Adipocyte (in vitro differentiated cells): Measurements from ENCODE around the gene C6orf136.
A peak's percentile ranks its signal among the peaks of the same experiment; 100 is the strongest.
"Not testable (repeated sequence)": the region's sequence is repeated elsewhere in the genome, so short reads cannot be mapped to it uniquely, and the experiment has no call there.

Source experiments
- DNase-seq: peaks from one replicate; pipeline ENCODE4 v3.0.0-alpha.2; 2015; ENCODE audit warnings: low read depth
- H3K27me3 ChIP-seq: replicated peaks from 2 replicates; pipeline ENCODE4 v1.7.0; 2013; ENCODE audit warnings: mild to moderate bottlenecking, low read length, moderate library complexity; ENCODE audit not compliant: control insufficient read depth, insufficient read depth
- H3K36me3 ChIP-seq: 2 replicates; pipeline ENCODE4 v1.7.0; 2013; ENCODE audit warnings: low read length, mild to moderate bottlenecking, moderate library complexity; ENCODE audit not compliant: control insufficient read depth, insufficient read depth, severe bottlenecking
- H3K4me1 ChIP-seq: 2 replicates; pipeline ENCODE4 v1.7.0; 2013; ENCODE audit warnings: mild to moderate bottlenecking, low read length, moderate library complexity; ENCODE audit not compliant: control insufficient read depth, insufficient read depth
- H3K4me3 ChIP-seq: 2 replicates; pipeline ENCODE4 v1.7.0; 2013; ENCODE audit warnings: mild to moderate bottlenecking, low read length, moderate library complexity
- H3K9ac ChIP-seq: 2 replicates; pipeline ENCODE4 v1.7.0; 2013; ENCODE audit warnings: mild to moderate bottlenecking, low read length, moderate library complexity
- H3K9me3 ChIP-seq: 2 replicates; pipeline ENCODE4 v1.7.0; 2013; ENCODE audit warnings: mild to moderate bottlenecking, low read length, moderate library complexity; ENCODE audit not compliant: control insufficient read depth

Gene C6orf136

DNA sequence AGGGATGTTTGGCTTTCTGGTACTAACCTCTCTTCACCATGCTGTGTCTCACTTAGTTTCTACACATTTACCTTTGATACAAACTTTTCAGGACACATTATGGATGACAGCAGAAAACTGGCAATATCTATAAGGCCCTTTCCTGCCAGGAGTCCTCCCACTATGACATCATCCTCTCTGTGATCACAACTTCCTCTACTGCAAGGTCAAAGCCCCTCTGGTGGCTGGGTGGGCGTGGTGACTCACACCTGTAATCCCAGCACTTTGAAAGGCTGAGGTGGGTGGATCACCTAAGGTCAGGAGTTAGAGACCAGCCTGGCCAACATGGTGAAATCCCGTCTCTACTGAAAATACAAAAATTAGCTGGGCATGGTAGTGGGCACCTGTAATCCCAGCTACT lies 19.4 kb downstream of the C6orf136 start:
- DNase-seq, H3K27me3 ChIP-seq, H3K9me3 ChIP-seq, H3K4me3 ChIP-seq, H3K9ac ChIP-seq, H3K4me1 ChIP-seq: not testable (repeated sequence)
- H3K36me3 ChIP-seq, result peaks cover 76% of the 10 kb centered on the region

DNA sequence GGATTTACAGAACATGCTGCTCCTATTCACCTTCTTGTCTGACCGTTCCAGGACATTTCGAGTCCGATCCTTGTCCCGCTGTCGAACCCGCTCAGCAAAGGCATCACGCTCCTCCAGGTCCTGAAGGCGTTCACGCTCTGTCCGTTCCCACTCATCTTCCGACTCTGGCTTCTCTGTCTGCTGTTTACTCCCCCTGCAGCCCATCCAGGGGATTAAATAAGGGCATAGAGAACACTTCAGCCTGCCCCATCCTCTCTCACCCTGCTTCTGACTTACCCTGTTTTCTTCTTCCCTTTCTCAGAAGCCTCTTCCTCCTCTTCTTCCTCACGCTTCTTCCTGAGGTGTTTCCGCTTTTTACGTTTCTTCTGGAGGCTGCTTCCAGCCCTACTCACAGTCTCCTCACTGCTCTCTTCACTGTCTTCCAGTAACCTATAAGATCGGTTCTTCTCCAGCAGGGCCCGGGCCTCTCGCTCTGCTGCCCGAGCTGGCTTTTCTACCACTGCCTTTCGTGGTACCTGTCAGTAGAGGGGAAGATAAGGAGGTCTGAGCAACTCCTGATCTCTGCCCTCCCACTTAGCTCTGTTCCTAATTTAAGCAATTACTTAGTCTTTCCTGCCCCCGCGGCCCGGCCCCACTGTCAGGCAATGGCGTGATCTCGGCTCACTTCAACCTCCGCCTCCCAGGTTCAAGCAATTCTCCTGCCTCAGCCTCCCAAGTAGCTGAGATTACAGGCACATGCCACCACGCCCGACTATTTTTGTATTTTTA lies 24.0 kb downstream of the C6orf136 start:
- Histone ChIP-seq H3K4me1 (peaks cover 9% of the 10 kb centered on the region), H3K27me3 (no peaks in the 10 kb centered on the region)

DNA sequence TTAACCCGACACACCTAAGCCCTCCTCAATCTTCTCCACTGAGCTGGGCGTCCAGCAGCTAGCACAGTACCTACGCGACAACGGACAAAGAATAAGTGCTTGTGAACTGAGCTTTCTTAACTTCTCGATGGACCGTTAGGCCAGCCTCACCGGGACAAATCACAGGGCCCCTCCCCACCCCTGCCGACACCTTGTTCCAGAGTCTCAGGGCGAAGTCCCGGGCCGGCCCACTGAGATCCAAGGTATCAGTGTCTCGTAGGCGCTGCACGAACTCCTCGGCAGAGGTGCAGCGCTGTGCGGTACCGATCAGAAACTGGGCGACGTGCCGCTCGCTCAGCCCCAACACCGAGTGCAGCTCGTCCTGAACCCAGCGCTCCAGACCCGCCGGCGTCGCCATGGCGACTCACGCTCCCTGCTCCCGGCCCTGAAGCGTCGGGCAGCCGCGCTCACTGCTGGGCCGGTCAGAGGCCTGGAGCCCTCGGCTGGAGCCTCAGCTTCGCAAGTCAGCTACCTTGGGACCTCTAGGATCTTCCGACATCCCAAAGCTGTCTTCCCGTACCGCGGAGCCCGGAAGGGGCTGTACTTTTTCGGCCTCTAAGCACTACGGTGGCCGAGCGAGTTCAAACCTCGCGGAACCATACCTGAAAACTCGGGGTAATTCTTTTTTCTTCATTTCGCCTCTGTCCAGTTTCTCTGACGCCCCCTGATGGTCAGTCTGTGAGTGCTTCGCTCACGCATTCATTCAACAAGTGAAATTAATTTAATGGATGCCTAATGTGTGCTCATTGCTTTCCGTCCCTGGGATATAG lies 25.7 kb downstream of the C6orf136 start, which contains the start of gene DHX16:
Gene DHX16 (minus strand): TSS at position 562 of the 809 bp plus-strand sequence. CDS start 165 bp downstream, at position 397.
- Histone ChIP-seq H3K27me3 (no peaks in the 10 kb centered on the region), H3K9me3 (no peaks in the 10 kb centered on the region), H3K9ac (peak within 1 kb of the TSS; percentile 97), H3K4me1 (peaks cover 17% of the 10 kb centered on the region), H3K36me3 (peaks cover 38% of the 10 kb centered on the region), H3K4me3 (peak within 1 kb of the TSS; percentile 99)
- peak; percentile 99 for DNase-seq

More for the DNA sequence above, 24.0 kb downstream of the C6orf136 start:
- no peak for DNase-seq
- Histone ChIP-seq H3K36me3 (peaks cover 33% of the 10 kb centered on the region), H3K4me3 (no peak overlapping the region), H3K9me3 (no peaks in the 10 kb centered on the region), H3K9ac (peak overlapping the region; percentile 97)

DNA sequence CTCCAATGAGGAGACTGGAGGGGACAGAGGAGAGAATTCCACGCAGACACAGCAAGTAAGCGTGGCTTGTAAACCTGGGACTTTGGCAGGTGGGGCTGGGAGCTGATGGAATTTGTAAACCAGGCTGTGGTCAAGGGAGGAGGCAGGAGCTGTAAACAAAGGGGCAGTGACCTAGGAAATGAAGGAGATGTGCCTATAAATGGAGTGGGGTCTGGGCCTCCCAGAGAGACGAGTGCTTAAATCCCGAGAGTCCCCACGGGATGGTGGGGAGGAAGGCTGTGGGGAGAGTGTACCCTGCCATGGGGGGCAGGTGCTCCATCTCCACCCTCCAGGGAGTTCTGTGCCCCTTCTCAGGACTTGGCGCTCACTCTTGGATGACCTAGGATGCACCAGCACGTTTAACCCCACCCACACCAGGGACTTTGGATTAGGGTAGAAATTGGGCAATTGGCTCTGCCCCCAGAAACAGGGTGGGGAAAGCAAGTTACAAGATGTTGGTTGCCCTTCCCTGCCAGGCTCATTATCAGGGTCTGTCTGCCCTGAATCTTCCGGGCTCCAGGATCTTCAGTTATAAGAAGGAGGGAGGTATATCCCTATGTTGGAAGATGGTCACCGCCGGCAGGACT lies 29.8 kb downstream of the C6orf136 start:
- H3K36me3 ChIP-seq, result peaks cover 46% of the 10 kb centered on the region
- no peak for DNase-seq
- H3K27me3 ChIP-seq, result no peaks in the 10 kb centered on the region
- peaks cover 32% of the 10 kb centered on the region for H3K4me1 ChIP-seq
- H3K9ac ChIP-seq, result no peak overlapping the region
- no peaks in the 10 kb centered on the region for H3K9me3 ChIP-seq
- H3K4me3 ChIP-seq, result no peak overlapping the region

DNA sequence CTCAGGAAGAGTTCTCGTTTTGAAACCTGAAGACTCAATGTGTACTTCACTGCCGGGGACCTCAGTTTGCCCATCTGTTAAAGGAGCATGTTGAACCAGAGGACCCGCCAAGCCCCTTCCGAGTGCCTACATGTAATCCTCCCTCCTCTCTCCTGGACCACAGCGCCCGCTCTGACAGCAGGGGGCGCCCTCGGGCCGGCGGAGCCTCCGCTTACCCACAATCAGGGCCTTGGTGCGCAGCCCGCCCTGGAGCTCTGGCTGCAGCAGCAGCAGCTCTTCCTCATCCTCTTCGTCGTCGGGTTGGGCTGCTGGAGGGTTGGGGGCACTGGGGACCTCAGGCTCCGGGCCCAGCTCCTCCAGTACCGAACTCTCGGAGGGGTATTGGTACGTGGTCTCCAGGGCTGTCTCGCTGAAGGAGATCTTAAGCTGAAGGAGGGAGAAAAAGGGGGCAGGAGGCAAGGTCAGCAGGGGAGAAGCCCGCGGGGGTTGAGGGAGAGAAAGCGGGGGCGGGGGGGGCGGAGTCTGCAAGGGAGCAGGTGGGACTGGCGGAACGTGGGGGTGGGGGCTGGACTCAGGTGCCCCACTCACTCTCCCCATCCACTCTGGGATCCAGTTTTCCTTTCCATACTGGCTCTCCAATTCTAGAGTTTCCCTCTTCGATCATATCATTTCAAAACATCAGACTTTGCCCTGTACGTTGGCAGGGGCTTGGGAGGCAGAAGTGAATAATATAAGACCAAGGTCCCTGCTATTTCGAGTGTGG lies 32.2 kb downstream of the C6orf136 start:
- DNase-seq, result peak; percentile 90
- no peaks in the 10 kb centered on the region for H3K9me3 ChIP-seq
- H3K36me3 ChIP-seq, result peaks cover 46% of the 10 kb centered on the region
- H3K9ac ChIP-seq, result peak overlapping the region; percentile 44
- H3K27me3 ChIP-seq, result no peaks in the 10 kb centered on the region
- H3K4me1 ChIP-seq, result peaks cover 49% of the 10 kb centered on the region
- H3K4me3 ChIP-seq, result peak overlapping the region; percentile 50

DNA sequence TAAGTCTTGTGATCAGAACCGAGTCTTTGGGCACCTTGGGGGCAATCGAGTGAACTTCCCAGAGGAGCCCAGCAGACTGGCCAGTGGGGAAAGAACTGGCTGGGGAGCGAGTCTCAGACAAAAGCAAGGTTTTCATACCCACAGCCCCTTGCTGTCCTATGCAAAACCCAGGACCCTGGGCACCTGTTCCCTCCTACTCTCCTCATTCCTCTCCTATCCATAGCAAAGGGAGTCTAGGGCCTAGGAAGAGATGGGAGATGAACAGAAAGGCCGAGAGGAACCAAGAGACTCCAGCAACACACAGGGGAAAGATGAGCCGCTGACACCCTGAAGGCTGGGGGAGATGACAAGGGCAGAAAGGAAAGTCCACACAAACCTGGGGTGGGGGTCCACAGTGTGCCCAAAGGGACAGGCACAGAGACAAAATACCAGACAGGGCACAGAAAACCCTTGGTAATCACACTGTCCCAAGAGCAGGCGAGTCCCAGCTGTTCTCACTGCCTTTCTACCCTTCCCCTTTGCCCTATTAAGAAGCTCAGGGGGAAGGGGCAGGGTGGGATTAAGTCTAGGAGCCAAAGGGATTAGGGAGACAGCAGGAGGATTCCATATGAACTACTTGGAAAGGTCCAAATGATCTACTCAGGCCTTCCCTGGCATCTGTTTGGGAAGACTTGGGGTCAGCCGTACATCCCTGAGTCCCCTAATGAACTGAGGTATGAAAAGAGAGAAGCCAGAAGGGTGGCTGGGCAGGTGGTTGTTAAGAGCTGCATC lies 33.0 kb downstream of the C6orf136 start:
- Histone ChIP-seq H3K9me3 (no peaks in the 10 kb centered on the region), H3K4me1 (peaks cover 51% of the 10 kb centered on the region), H3K27me3 (no peaks in the 10 kb centered on the region), H3K4me3 (peak overlapping the region; percentile 40), H3K9ac (peak overlapping the region; percentile 44), H3K36me3 (peaks cover 46% of the 10 kb centered on the region)
- no peak for DNase-seq

DNA sequence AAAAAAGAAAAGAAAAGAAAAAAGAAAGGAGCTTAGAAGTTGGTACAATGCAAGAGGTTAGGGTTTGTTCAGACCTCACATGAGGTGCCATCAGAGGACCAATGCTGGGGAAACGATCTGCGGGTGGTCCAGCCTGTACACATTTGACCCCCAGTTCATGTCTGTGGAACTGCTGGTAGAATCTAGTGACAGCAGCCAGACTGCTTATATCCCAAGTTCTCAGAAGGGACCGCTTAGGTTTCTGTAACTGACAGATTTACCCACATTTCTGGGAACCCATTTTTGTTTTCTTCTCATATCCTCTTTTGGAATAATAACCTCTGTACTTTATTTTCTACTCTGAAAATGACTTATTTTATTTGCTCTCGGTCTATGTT lies 34.8 kb downstream of the C6orf136 start:
- Histone ChIP-seq H3K4me1 (peaks cover 61% of the 10 kb centered on the region), H3K9ac (peak overlapping the region; percentile 94), H3K9me3 (no peaks in the 10 kb centered on the region), H3K36me3 (peaks cover 36% of the 10 kb centered on the region), H3K4me3 (peak overlapping the region; percentile 97), H3K27me3 (no peaks in the 10 kb centered on the region)
- DNase-seq, result no peak

DNA sequence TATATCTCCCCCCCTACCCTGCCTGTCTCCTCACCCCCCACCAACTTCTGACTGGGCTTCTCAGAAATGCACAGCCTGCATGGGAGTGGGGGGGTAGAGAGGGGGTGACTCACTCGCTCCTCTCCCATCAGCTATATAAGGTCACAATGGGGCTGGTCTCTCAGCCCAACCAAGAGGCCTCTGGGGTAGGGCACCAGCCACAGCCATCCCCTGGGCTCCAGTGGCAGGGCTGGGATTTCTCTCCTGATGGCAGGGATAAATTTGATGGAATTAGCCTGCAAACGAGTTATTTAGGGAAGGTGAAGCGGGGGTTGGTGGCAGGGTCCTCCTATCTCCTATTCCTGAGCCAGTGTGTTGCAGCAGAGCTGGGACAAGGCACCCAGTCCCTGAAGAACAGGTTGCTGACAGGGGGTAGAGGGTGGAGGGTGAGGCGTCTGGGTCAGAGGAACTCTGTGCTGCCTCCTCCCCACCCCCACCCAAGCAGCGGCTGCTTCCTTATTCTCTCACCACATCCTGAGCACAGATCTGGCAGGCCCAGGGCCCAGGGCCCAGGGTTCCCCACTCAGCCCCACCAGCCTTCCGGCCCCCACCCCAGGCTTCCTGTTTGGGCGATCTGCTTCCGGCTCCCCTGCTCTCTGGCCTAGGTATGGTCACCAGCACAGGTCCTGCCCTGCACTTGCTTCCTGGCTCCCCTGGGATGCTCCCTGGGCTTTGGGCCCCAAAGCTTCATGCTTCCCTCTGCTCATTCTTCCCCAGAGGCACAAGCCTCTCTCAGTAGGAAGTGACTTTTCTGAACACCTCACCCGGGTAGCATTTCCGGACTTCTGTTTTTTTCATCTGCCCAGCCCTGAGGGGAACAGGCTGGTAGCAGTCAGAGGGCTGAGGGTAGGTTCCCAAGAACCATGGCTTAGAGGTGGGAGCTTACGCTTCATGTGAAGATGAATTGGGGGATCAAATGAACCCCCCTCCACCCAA lies 35.5 kb downstream of the C6orf136 start:
- Histone ChIP-seq H3K4me3 (peak overlapping the region; percentile 97), H3K27me3 (no peaks in the 10 kb centered on the region), H3K36me3 (peaks cover 29% of the 10 kb centered on the region), H3K9ac (peak overlapping the region; percentile 94), H3K4me1 (peaks cover 56% of the 10 kb centered on the region), H3K9me3 (no peaks in the 10 kb centered on the region)
- peak; percentile 89 for DNase-seq

DNA sequence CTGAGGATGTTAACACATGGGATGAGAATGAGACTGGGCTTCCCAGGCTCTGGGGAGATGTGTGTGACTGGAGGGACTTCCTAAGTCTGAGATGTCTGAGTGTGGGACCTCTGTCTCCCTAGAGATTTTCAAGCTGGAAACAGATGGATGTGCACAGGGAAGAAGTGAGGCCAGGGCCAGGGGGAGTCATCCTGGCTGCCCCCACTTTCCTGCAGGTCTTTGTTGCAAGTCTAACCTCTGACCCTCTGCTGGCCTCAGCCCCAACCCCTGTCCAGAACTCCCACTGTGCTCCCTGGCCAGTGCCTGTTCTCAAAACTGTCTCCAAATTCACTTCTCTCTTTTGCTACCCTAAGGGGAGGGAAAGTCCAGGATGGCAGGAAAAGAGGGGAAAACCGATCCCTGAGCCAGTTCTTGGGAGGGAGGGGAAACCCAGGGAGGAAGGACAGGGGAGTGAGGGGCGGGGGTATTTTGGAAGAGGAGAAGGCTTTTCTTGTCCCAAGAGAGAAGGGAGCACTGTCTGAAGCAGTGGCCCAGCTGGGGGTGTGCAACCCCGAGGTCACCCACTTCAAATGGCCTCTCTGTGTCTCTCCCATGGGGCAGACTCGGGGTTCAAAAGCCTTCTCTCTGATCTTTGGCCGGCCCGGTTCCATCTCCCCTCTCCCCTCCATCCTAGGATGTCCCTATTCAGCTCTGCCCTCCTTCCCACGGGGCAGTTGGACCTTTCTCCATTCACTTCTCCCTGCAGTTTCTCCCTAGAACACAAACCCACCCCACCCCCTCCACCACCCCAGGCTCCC lies 36.4 kb downstream of the C6orf136 start:
- peaks cover 61% of the 10 kb centered on the region for H3K4me1 ChIP-seq
- peaks cover 21% of the 10 kb centered on the region for H3K36me3 ChIP-seq
- peak overlapping the region; percentile 97 for H3K4me3 ChIP-seq
- no peaks in the 10 kb centered on the region for H3K9me3 ChIP-seq
- no peaks in the 10 kb centered on the region for H3K27me3 ChIP-seq
- DNase-seq, result peak; percentile 18
- H3K9ac ChIP-seq, result peak overlapping the region; percentile 94
